ENCODE data around the gene UBA5. TPM values are rescaled to one million over a fixed set of nuclear protein-coding genes. Genes with fewer than 3 reads are reported as not detected.
"Not testable (repeated sequence)": the region's sequence is repeated elsewhere in the genome, so short reads cannot be mapped to it uniquely, and the experiment has no call there.

UBA5 gene
- total RNA-seq (2014; rRNA removed; shearing (Covaris generic)) = 104 and 110 TPM in 2 replicates

DNA sequence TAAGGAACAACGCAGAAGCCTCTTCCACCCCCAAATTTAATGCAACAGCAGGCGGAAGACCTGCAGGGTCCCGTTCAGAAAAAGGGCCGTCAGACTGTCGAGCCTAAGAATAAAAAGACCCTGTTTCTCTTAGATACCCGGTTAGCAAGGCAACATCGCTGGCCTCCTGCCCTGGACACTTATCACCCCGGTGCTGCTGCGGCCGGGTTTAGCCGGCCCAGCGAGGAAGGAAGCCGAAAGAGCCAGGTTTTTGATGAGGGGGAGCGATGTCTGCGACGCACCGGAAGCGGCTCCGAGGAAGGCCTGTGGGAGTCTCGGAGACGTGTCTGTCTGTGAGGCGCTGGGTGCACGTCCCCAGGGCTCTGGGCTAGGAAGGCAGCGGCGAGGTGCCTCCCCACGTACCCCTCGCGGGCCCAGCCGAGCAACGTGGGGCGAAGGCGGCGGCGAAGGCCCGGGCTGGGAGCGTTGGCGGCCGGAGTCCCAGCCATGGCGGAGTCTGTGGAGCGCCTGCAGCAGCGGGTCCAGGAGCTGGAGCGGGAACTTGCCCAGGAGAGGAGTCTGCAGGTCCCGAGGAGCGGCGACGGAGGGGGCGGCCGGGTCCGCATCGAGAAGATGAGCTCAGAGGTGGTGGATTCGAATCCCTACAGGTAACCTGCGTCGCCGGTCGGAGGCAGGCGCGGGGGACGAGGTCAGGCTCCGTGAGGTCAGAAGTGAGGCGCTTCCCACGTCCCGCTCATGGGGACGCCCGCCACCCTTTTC lies at the start of gene UBA5:
TSS of gene UBA5 (plus strand) at position 278 of the 759 bp plus-strand sequence. CDS start at position 487, 209 bp downstream.
- DNase-seq (ENCODE audit: low spot score) = peak; percentile 44

DNA sequence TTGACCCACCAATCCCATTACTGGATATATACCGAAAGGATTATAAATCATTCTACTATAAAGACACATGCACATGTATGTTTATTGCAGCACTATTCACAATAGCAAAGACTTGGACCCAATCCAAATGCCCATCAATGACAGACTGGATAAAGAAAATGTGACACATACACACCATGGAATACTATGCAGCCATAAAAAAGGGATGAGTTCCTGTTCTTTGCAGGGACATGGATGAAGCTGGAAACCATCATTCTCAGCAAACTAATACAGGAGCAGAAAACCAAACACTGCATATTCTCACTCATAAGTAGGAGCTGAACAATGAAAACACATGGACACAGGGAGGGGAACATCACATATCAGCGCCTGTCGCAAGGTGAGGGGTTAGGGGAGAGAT lies 44.8 kb upstream of the UBA5 start:
- DNase-seq (ENCODE audit: low spot score) = not testable (repeated sequence)

DNA sequence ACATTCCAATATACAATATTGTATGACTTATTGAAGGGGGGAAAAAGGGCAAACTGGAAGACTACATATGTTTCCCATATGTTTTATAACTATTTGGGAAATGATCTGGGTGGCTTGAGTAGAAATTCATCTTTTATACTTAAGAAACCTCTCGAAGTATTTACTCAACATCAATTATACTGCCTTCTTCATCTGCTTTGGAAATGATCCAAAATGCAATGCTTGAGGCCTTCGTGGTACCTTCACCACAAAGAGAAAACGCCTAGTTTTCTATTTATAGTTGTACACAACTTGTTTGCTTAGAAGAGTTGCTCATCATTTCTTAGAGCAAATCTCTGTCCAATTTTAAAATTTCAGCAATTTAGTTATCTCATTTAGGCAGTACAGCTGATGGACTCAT lies 44.2 kb upstream of the UBA5 start:
- DNase-seq (ENCODE audit: low spot score) = no peak

DNA sequence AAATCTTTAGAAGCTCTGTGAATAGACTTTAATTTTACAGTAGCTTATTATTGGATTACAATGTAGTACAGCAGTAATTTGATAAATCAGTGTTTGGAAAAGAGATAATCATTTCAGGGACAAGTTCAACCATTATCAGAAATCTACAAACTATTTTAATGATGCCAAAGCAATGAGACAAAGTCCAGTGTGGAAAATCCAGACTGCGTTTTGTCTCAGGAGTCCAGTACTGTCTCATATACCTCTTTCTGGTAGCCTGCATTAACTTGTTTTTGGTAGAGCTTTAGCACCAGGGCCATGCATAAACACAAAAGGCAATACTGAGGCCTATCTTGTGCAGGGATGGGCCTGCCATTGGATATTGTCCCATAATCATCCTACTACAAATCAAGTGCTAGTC lies 43.3 kb upstream of the UBA5 start:
- no peak for DNase-seq (ENCODE audit: low spot score)

DNA sequence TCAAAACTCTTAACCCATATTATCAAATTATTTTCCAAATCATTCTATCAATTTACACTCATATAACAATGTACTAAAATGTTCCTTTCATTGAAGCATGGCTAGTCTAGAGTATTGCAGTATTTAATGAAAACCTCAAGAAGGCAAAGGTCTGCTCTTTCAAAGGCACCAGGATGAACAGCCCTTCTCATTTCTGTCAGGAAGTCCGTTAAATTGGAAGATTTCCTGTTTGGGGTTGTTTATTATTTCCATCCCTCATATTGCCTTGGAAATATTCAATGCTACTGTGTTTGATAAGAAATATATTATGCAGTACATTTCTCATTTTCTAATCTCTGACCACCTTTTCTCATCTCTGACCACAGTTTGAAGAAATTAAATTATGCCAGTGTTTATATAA lies 38.0 kb upstream of the UBA5 start:
- DNase-seq (ENCODE audit: low spot score) = no peak

DNA sequence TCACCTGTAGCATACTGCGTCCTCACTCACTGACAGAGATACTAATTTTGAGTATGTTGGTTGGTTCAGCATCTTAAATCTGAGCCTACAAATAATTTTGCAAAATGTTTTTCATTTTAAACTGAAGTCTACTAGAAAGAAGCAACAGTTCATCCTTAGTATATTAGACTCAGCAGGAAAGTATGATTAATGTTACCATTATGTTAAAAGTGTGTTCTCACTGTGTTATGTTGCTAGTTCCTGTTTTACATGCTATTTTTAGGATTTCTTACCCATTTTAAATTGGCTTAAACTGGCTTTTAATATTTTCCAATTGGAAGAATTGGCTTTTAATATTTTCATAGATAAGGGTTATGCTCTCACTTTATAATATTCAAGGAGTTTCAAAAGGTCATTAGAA lies 37.4 kb upstream of the UBA5 start:
- DNase-seq (ENCODE audit: low spot score) = no peak

DNA sequence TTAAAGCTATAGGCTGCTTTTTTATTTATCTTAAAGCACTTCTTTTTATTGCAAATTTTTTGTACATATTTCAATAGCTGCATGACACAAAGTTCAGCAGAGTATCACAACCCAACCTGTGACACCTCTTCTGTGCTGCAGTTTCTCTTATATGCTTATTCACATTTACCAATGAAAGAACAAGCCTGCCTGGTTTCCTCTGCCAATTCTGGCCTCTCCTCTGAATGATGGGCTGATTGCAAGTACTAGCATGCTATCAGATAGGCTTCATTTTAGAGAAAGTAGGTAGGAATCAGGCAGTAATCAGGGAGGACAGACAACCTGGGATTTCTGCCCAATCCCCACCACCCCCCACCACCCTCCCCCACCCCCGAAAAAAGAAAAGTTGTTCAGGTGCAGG lies 36.5 kb upstream of the UBA5 start:
- no peak for DNase-seq (ENCODE audit: low spot score)

DNA sequence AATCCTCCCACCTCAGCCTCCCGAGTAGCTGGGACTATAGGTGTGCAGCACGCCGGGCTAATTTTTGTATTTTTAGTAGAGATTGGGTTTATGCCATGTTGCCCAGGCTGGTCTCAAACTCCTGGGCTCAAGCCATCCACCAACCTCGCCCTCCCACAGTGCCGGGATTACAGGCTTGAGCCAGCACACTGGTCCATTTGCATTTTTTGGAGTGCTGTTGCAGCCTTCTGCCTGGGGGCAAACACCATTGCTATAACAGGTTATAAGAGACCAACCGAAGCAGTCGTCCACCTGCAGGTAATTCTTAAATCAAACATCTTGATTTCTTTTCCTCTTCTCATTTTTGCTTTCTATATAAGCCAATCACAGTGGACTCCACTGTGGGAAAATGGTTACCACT lies 35.3 kb upstream of the UBA5 start:
- no peak for DNase-seq (ENCODE audit: low spot score)

DNA sequence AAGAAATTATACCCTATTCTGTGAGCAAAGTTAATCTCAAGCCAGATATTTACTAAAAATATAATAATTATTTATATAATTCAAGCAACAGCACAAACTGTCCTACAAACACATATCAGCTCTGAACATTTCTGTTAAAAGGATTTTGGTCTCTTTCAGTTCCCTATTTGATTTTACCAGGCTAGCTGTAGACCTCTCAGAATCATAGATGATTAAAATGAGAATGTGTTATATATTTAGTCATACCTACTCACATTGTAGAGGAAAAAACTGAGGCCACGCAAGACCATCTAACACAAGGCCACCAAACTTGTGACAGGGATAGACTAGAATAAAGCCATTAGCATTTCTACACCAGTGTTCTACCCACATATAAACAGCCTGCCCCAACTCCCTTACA lies 34.5 kb upstream of the UBA5 start:
- no peak for DNase-seq (ENCODE audit: low spot score)

DNA sequence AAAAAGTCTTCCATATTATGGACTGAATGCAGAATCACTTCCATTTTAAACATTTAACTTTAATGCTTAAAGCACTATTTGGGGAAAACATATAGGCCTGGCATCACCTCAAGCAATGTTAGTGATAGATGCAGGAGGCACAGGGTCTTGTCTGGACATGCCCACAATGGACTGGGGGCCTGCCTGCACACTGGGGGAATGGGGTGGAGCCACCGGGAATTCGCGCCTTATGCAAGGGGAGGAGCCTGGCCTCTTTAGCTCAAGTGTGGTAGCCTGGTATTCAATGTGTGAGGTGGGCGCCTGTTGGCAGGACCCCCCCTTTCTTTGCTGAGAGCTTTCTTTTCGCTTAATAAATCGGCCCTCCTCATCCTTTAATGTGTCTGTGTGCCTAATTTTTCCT lies 33.2 kb upstream of the UBA5 start:
- no peak for DNase-seq (ENCODE audit: low spot score)

DNA sequence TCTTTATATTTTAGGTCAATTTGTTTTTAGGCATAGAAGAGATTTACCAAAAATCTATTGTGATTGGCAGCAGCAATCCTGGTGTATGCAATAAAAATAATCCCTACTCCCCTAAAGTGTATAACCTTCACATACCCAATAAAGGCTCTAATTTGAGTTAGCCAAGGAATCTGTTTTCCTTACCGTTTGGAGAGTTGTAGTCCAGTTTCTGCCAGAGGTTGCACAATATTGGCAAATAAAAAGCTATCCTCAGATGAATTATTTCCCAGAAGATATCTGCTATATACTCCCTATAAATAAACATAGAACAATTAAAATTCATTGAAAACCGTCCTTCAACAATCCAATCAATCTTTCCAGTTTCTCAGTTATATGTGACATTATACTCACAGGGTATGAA lies 32.0 kb upstream of the UBA5 start:
- DNase-seq (ENCODE audit: low spot score) = no peak

DNA sequence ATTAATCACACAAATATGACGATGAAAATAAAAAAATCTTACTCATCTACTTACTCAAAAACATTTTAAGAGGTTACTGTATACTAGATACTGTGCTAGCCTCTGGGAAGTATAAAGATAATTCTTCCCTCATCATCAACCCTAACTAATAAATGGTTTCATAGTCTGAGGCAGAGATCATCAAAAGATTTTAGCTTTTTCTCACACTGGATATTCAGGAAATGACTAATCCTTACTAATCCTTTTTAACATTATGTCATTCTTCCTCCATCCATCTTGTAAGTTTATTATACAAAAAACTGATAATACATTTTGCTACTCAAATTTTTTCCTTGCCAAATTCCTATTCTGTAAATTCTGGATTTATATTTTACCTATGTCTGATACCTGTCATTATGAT lies 30.2 kb upstream of the UBA5 start:
- no peak for DNase-seq (ENCODE audit: low spot score)

DNA sequence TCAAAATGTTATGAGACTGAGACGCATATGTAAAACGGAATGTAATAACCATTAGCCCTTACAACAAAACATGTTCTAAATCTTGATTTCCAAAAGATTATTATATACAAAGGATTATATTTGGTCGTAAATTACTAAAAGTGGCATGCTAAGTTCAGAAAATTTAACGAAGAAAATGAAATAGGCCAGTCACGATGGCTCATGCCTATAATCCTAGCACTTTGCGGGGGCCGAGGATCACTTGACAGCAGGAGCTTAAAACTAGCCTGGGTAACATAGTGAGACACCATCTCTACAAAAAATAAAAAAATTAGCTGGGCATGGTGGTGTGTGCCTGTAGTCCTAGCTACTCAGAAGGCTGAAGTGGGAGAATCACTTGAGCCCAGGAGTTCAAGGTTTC lies 29.5 kb upstream of the UBA5 start:
- no peak for DNase-seq (ENCODE audit: low spot score)

DNA sequence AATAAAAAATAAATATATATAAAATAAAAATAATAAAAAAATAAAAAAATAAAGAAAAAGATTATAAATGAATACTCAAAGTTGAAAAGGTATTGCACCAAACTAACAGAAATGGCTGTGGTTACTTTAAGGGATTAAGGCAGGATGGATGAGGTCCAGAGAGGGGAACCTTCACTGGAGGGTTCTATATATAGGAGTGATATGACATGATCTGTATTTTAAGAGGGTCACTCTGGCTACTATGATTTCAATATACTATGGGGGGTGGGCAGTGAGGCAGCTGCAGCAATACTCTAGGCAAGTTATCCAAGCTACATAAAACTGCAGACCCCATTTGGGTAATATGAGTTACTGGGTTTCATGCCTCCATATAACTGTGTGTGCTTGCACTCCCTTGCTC lies 25.1 kb upstream of the UBA5 start:
- DNase-seq (ENCODE audit: low spot score) = no peak

DNA sequence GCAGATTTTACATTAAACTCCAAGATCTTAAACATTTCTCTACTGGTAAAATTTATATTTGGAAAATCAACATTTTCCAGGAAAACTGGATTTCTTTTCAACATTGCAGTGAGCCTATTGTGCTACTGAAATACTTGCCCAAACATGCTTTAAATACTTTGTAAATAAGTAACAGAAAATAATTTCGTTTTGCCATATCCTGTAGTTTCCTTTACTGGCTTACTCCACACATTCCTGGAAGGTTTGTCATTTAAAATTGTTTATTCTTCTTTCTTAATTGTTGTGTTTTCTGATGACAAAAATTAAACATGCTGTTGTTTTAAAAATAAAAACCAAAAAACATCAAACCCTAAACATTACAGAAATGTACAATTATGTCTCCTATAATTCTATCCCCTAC lies 22.5 kb upstream of the UBA5 start:
- no peak for DNase-seq (ENCODE audit: low spot score)

DNA sequence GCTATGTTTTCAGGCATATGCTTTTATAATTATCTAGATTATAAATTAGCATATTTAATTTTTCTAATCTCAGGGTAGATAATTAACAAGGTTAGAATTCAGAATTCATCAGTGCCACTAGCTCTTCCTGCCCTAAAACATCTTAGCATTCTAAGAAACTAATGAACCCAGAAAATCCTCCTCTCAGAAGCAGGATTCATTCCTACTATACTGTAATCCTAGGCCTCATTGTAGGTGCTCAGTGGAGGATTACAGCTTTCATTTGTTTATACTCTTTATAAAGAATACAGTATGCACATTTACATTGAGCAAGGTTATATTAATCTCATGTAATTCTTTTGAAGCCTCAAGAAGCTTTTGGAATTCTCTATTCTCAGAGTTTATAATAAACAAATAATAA lies 21.4 kb upstream of the UBA5 start:
- no peak for DNase-seq (ENCODE audit: low spot score)

DNA sequence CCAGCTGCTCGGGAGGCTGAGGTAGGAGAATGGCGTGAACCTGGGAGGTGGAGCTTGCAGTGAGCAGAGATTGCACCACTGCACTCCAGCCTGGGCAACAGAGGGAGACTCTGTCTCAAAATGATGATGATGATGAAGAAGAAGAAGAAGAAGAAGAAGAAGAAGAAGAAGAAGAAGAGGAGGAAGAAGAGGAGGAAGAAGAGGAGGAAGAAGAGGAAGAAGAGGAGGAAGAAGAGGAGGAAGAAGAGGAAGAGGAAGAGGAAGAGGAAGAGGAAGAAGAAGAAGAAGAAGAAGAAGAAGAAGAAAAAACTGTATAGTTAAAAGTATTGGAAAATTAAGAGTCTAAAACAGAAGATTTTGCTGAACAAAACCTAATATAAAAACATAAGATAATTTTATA lies 18.7 kb upstream of the UBA5 start:
- DNase-seq (ENCODE audit: low spot score) = not testable (repeated sequence)

DNA sequence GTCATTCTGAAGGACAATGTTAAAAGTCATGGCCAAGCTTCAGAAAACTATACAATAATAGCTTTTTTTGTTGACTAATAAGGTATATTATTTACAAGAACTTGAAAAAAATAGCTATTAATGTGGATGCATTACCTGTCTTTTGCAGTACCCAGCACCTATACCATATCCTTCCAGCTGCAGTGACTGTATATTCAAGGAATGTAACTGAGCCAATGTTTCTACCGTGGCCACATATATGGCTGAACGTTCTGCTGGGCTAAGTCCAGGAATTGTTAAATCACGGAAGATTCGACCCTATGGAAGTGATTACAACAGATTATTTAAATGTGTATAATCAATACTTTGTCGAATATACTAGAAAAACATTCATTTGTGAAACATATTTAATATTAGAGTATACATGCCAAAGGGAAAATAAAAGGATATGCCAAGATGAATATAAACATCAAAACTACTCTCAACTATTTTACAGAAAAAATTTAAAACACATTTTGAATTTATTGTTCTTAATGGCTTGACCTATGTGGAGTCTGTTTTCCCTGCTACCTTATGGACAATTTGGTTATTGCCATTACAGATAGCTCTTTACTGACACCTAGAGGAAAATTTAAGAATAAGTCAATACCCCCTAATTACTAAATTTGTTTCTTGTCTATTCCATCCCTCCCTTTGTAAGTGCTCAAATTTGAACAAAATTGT lies 18.1 kb upstream of the UBA5 start:
- peak; percentile 80 for DNase-seq (ENCODE audit: low spot score)

DNA sequence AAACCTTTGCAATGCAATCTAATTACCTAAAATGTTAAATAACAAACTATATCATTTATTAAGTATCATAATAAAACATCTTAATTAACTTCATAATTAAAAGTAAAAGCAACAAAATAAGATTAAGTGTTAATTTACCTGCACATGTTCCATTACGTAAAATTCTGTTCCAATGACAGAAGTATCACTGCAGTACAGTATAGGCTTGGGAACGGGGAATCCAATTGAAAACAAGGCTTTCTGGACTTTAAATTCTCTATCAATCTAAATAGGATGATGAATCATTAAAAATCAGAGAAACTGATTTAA lies 17.6 kb upstream of the UBA5 start:
- DNase-seq (ENCODE audit: low spot score) = no peak

DNA sequence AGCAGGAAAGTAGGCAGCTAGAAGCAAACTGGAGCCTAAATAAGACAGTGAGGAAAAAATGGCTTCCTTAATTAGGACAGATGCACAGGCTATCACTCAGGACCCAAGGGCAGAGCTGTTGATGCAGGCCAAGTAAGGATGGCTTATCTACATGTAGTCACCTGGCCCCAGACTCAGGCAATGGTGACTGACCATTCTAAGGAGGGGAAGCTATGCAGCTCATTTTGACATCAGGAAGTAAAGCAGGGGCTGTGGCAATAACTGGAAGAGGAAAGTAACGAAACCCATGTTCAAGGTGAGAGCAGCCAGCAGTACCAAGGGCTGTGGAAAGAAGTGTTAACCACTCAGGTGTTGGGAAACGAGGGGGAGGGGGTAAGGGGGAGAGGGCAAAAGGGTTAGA lies 16.8 kb upstream of the UBA5 start:
- no peak for DNase-seq (ENCODE audit: low spot score)

DNA sequence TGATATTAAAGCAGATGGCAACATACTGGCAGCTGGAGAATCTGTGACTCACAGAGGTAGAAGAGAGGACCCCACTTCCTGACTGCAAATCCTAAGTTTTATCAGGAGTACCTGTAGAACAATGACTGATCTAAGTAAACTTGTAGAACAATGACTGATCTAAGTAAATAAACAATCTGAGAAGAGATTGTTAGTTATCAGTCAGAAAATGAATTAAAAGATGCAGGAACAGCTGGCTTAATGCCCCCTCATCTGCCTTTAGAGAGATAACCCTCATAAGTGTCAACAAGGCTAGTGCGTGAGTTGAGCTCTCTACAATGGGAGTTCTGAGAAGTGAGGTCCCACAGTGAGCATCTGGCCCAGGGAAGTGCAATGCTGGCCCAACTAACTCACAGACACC lies 15.1 kb upstream of the UBA5 start:
- DNase-seq (ENCODE audit: low spot score) = no peak

DNA sequence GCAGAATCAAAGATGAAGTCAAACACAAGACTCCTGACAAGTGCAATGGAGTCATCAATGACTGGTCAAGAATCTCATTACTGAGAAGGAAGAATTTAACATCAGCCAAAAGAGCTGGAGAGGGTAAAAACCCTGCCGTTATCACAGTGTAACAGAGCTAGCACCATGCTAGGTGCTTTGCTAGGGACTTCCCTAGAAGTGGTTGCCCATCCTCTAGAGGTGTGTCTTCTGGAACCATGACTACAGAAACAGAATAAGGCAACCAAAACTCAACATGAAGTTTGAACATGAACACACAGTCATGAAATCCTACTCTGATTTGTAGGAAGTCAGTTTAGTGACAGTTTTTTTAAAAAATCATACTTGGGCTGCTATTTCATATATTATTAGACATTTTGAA lies 10.0 kb upstream of the UBA5 start:
- no peak for DNase-seq (ENCODE audit: low spot score)

DNA sequence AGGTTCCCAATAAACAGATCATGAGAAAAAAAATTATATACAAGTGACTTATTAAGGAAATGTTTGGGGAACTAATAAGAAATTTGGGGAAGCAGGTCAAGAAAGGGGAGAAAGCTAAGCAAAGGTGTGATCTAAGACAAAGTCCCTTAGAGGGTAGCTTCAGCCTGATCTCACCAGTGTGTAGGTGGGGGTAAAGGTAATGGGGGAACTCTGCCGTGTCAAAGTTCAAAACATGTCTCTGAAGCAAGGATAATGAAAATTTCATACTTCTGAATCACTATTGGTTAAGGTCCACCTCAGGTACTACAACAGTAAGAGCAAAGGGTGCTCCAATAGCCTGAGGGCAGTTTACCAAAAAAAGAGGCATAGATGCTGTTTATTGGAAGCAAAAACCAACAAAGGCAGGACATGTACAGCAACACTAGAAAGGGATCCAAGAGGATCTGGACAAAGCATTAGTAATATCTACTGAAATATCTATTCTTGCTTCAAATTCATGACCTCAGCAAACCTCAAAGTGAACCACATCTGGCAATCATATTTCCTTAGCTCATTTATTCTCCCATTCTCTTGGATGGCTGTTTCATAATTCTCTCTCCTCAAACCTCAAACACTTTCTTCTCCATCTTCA lies 7.4 kb upstream of the UBA5 start:
- DNase-seq (ENCODE audit: low spot score) = no peak

Measured in HT-29 (cell line).